A204.1 (cell line): ENCODE data around the gene ANKLE2.
"Not testable (repeated sequence)": the region's sequence is repeated elsewhere in the genome, so short reads cannot be mapped to it uniquely, and the experiment has no call there.

Experiments
- FAIRE-seq: peaks from 2 replicates; lab custom pipeline; 2012; peaks lifted over from hg19 to GRCh38; lab: Jason Lieb, UNC

The ANKLE2 gene

DNA sequence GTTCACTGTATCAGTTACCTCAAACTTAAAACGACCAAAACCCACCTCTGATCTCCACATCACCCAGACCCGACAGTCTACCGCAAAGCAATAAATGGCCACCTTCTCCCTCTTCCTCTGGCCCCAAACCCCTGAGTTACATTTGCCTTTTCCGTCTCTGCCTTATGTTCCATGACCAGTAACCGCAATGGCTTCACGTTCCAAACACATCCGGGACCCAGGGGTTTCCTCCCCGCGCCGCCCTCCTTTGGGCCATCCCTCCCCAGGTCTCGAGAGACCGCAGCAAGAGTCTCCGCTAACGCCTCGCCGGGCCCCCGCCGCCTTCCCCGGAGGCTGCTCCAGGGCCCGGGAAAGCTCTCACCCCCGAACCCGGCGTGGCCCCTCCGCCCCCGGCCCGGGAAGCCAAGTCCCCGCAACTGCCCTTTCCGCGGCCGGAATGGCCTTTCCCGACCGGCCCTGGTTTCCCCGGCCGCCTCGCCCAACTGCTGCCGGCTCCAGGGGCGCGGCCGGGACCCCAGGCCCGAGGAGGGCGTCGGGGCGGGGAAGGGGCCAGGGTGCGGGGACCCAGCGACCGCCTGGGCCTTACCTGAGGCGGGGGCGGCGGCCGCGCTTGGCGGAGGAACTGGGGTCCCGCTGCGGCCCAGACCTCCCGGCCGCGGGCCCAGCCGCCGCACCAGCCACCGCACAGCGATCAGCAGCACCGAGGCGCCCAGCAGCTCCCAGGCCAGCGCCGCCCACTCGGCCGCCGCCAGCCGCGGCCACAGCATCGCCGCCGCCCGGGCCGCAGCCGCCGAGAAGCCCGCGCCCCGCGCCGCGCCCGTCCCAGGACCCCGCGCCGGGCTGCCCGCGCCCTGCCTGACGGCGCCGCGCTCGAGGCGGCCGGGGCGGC is at the start of gene ANKLE2:
ANKLE2 (minus strand) TSS at position 801 of the 889 bp plus-strand sequence; CDS start at position 767, 34 bp downstream.
- FAIRE-seq = no peak

DNA sequence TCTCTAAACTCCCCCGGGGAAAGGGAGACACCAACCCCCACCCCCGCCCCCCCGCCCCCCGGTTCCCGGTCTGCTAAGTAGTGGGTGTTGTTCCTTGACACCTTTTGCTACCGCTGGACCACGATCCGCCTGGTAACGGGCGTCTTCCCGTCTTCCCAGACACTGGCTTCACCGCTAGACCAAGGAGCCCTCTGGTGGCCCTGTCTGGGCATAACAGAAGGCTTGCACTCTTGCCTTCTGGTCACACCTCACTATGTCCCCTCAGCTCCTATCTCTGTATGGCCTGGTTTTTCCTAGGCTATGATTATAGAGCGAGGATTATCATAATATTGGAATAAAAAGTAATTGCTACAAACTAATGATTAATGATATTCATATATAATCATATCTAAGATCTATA is 47.8 kb upstream of the ANKLE2 start:
- not testable (repeated sequence) for FAIRE-seq

DNA sequence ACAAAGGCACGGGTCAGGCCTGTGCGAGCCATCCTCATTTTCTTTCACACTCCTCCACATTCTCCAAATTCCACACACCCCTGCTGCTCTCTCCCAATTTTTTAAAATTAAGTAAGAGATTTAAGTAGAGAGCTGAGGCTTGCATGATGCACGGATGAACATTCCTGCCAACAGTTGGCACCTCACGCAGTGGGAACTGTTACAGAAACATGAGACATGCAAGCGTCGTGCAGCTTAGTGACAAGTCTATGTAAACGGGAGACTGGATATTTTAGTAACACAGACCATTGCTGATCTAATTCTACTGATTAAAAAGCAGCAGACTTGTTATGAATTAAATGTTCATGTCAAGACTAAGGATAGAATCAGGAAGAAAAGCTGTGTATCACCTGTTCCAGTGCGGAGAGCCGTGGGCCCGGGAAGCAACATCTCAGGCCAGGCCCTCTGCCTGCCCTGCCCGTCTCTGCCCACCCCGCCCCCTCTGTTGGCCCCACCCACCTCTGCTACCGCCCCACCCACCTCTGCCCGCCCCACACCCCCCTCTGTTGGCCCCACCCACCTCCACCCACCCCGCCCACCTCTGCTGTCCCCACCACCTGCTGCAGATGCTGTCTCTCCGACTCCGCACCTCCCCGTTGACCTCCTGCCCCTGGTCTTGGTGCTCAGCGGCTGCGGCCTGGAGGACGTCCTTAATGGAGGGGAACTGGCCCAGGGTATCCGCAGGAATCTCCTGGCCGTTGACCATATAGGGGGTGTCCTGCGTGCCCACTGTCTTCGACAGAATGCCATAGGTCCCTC is 45.9 kb upstream of the ANKLE2 start:
- FAIRE-seq = no peak

DNA sequence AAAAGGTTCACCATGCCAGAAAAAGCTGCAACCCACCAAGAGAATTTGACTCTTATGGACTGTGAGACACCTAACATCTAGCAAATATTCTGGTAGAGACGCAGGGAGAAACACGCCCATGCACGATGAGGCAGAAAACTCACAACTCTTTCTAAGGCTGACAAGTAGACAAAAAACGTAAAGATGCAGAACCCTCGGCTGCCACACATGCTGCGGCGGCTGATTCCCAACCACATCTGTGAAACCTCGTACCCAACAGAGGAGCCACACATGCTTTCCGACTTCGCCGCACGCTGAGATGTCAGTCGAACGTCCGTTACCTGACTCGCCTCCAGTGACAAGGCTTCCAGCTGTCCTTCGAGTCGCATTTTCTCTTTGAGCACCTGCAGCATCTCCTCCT is 45.2 kb upstream of the ANKLE2 start:
- FAIRE-seq = no peak

DNA sequence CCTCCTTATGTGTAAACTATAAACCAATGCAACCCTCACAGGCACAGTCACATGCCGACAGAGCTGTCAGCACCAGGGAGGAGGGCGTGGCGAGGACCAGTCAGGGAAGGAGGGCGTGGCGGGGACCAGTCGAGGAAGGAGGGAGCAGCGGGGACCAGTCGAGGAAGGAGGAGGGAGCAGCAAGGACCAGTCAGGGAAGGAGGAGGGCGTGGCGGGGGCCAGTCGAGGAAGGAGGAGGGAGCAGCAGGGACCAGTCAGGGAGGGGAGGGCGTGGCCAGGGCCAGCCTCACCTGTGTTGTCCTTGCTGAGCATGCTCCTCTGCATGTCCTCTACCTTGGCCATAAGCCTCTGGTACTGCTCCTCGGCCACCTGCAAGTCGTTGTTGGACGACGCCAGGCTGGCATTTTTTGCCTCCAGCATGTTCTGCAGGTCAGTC is 42.8 kb upstream of the ANKLE2 start:
- FAIRE-seq = no peak

DNA sequence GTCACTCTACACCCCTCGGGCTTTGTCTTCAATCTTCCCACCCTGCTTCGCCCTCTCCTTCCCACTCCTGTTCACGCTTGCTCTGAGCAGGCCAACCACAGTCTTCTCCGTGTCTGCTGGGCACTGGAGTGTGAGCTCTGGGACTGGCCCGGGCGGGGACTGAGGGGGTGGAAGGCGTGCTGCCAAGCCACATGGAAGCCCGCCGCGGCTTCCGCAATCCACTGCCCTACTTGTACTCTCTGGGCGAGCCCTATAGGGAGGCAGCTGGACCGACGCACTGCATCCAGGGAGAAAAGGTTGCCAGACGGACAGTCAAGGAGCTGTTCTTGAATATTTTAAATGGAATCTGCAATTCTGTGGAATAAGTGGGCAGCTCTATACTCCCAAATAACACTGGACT is 42.3 kb upstream of the ANKLE2 start:
- no peak for FAIRE-seq

DNA sequence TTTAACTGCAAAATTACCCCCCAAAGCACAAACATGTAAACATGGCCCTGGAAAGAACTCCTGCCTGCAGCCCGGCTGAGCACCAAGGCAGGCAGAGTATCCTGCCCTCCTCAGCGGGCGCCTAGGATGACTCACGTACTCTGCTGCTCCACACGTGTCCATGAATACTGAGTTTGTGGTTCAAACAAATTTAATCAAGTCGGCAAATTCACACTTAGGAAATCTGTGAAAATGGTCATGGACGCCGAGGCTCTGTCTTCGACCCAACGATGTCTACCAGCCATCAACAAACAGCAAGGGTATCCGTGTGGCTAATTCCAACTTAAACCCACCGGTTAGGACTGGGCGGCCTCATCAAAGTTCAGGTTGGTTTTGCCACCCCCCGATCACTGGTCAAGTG is 41.5 kb upstream of the ANKLE2 start:
- no peak for FAIRE-seq

DNA sequence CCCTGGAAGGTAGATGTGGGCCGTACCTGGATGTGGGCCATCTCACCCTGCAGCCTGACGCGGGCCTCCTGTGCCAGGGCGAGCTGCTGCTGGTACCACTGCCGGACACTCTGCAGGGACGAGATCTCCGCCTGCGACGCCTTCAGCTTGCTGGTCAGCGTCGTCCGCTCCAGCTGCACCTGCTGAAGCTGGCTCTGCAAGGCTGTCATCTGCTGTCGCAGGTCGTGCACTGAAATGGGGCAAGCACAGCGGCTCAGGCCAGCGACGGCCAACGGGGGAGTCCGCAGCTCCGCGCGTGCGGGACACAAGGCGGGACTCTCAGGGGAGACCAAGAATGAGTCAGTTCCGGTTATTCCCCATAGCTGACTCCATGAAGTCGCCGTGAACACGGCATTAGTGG is 40.1 kb upstream of the ANKLE2 start:
- FAIRE-seq = no peak

DNA sequence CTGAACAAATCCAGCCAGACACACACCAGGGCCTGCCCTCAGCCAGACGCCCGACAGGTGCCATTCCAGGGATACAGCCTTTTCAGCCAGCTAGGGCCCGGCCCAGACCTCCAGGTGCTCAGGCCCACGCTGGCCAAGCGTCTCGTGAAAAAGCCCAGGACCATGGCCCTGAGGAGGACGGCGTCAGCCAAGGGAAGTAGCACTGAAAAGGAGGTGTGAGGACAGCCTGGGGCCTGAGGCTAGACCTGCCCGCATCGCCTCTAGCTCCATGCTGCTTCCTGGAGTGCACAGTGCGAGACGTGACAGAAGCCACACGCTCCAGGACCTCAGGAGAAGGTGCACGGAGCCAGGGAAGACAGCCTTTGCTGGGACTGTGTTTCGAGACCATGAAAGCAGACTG is 37.2 kb upstream of the ANKLE2 start:
- FAIRE-seq = no peak

DNA sequence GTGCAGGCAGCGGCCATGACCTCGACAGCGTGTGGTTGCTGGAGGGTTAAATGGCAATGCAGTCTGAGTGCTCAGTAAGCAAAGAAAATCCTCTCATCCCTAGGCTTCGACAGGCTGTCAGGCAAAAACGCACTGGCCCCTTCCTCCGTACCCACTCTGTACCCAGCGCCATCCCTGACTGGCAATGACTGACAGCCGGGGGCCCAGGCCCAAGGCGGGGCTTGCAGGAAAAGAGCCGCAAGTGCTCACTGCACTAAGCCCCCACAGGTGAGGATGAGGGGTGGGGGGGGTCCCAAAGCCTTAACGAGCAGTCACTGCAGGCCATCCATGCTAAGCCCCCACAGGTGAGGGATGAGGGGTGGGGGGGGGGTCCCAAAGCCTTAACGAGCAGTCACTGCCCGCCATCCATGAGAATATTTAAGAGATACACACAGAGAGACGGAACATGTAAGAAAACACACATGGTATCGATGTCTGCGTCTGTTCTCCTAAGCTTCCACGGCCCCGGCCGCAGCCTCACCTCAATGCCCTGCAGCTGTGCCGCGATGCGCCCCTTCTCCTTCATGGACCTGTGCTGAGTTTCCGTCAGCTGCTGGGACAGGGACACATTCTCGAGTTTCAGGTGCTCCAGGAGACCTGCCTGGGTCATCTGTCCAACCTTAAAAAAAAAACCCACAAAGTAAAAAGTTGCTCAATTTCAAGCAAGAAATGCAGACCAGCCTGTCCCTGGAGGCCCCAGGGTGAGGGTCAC is 36.4 kb upstream of the ANKLE2 start:
- FAIRE-seq = no peak

DNA sequence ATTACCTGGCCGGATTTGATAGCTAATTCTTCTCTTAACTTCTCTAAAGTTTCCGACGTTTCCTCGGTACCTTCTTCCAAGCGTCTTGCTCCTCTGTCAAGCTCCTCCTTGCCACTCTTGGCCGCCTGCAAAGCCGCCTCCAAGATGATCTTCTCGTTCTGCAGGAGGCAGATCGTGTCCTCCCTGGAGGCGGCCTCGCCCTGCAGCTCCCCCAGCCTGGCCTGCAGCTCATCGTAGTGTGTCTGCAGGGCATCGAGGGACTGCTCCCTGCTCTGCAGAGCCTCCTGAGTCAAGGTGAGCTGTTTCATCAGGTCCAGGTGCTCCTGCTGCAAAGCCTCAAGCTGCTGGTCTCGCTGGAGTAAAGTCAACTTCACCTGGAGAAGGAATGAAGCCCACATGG is 34.2 kb upstream of the ANKLE2 start:
- FAIRE-seq = no peak

DNA sequence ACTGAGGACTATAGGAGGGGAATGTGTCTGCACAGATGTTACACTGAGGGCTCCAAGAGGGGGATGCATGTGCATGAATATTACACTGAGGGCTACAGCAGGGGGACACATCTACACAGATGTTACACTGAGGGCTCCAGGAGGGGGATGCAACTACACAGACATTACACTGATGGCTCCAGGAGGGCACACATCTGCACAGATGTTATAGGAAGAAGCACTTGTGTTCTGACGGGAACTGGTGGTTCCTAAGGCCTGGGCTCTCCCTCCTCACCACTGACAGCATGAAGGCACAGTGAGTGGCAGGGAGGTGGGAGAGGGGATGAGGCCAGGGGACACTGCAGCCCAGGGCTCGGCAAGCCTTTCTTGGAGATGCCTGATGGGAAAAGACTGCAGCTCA is 30.3 kb upstream of the ANKLE2 start:
- not testable (repeated sequence) for FAIRE-seq

DNA sequence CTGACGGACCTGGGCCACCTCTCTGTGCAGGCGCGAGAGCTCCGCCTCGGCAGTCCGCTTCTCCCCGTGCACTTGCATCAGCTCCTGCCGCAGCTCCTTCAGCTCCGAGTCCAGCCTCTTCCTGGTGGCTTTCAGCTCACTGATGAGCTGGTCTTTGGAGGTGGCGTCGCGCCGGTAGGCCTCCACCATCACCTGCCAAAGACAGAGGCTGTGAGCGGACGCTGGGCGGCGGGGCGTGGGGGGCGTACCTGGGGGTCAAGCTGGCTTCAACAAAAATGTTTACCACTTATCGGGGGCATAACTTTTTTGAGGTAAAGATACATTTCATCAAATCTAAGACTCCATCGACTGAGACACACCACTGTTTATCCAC is 27.5 kb upstream of the ANKLE2 start:
- FAIRE-seq = no peak

DNA sequence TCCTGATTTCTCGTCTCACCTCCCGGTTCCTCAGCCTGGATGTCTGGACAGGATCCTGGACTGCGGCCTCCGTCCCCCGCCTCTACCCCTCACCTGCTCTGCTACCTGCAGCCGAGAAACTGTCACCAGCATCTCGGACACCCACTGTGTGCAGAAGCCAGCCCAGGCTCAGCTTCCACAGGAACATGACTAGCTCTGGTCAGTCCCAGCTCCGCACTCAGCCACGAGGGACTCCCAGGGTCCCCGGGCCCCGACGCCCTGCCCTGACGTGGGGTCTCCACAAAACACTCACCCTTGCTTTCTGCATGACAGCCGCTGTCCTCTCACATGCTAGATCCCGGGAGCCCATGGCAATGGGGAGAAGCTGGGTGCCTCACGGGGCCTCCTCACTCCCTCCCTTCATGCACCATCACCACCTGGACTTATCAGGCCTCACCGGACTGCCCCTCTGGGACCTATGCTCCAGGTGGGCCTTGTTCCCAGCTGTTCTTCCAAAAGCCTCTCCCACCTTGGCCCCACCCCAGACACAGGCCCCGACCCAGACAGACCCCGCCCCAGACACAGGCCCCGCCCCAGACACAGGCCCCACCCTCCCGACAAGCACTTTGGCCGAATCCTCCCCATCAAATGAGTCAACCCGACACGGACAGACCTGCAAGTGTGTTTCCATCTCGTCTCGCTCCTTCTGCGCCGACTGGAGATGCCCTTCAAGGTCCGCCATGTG is 26.9 kb upstream of the ANKLE2 start:
- FAIRE-seq = no peak

DNA sequence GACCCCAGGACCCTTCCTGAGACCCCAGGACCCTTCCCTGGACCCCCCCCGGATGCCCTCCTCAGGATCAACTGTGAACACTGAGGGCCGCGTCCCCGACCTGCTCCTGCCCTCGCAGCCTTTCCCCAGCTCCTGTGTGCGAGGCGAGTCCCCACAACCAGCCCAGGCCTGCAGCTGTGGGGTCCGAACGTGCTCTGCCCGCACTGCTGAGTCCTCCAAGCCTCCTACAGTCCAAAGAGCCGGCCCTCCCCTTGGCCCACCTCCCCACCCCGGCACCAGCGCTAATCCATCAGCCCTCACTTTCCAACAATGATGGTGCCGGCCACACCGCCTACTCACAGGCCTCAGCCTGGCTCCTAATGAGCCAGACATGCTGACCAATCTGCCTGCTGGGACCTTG is 26.2 kb upstream of the ANKLE2 start:
- FAIRE-seq = no peak

DNA sequence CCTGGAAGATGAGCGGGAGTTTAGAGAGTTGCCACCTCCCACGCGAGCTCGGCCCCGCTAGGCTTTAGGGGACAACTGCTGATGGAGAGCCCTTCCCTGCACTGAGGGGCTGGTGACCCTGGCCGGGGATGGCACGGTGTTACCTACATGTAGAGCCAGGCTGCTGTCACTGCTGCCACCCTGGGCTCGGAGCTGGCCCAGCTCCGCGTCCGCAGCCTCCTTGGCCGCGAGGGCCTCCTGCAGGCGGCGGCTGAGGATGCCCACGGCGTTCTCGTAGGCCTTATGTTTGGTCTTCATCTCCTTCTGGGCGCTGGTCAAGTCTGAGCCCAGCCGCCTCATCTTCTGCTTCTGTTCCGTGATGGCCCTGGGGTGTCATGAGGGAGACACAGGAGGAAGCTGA is 24.6 kb upstream of the ANKLE2 start:
- no peak for FAIRE-seq

DNA sequence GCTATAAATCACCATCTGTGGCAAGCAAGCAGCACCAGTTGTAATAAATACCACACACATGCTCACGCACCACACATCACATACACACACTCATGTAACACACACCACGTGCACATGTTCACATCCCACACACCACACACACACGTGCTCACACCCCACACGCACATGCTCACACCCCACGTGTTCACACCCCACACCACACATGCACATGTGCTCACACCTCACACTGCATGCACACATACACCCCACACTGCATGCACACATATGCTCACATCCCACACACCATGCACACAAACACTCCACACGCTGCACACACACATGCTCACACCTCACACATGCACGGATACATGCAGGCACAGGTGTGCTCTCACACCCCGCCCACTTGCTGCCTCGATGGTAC is 22.9 kb upstream of the ANKLE2 start:
- FAIRE-seq = no peak

DNA sequence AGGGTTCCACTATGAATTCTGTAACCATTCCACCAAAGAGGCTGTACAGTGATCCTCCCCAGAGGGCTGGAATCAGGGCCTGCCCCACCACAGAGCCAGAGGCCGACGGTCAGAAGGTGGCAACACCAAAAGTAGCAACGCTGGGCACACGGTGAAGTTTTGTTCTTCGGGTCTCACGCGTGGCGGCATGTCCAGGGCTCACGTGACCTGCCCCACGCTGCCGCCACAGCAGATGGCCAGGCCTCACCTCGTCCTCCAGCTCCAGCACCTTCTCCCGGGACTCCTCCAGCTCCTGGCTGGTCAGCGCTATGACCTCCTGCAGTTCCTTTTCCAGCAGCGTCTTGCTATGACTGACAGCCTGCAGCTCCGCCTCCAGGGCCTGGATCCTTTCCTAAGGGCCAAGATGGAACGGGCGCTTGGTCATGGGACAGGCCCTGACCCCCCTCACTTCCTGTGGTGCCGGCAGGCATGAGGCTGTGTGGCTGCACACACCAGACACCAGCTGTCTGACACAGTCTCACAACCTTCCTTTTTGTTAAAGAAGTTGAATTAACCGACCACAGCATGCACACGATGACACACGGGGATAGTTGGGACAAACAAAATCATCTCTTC is 22.4 kb upstream of the ANKLE2 start:
- FAIRE-seq = no peak

DNA sequence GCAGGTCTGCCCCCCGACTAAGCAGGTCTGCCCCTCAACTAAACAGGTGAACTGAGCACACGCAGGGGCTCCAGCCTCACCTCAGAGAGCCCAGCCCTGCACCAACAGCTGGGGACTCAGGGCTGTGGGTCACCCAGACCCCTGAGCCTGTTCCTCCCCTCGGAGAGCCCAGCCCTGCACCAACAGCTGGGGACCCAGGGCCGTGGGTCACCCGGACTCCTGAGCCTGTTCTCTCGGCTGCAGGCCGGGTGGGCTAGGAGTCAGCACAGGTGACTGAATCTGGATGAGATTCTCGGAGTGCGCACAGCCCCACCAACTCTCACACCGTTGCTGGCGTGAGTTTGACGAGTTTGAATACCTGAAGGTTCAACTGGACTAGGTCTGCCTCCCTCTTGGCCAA is 20.3 kb upstream of the ANKLE2 start:
- FAIRE-seq = no peak

DNA sequence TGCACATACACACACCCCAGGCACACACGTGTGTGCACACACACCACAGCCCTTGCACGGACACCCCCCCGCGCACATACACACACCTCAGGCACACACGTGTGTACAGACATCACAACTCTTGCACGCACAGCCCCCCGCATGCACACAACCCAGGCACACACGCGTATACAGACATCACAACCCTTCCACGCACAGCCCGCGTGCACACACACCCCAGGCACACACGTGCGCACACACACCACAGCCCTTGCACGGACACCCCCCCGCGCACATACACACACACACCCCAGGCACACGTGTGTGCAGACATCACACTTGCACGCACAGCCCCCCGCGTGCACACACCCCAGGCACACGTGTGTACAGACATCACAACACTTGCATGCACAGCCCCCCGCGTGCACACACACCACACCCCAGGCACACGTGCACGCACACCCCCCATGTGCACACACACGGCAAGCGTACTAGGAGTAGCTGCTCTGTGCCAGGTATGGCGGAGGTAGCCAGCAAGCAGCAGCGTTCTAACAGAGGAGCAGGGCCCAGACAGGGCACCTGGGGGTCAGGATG is 18.2 kb upstream of the ANKLE2 start:
- FAIRE-seq = no peak

DNA sequence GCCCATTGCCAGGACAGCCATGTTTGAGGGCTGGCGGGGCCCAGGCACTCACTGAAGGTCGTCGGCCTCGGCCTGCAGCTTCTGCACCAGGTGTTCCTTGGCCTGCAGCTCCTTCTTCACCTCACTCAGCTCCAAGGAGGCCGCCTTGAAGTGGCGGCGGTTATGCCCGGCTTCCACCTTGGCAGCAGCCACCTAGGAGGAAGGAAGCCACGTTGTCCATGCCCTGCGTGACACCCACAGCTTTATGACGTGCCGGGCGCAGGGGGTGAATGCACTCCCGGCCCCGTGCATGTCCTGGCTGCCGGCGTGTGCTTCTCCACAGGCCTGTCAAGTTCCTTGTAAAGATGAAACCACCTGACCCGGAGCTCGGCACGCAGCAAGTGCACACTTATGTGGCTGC is 16.0 kb upstream of the ANKLE2 start:
- no peak for FAIRE-seq
